GM19452 (cell line): ENCODE data around the gene CLPTM1.
"Not testable (repeated sequence)": the region's sequence is repeated elsewhere in the genome, so short reads cannot be mapped to it uniquely, and the experiment has no call there.

Source experiments
- ATAC-seq: cut with Tn5 transposase; IDR thresholded peaks from one replicate; pipeline ENCODE4 v1.9.1; 2021; ENCODE audit not compliant: unreplicated experiment

CLPTM1 gene

GRCh38 chr19:44939668-44940067 lies 15.5 kb upstream of the CLPTM1 start:
- no peak for ATAC-seq

GRCh38 chr19:44942067-44942571 lies 13.1 kb upstream of the CLPTM1 start, which contains the start of gene APOC4:
TSS of gene APOC4 (plus strand) at chr19:44942237. CDS start at chr19:44942278, 41 bp downstream.
- ATAC-seq = no peak

GRCh38 chr19:44943801-44944249 lies 11.4 kb upstream of the CLPTM1 start:
- no peak for ATAC-seq

GRCh38 chr19:44947041-44947581 lies 8.1 kb upstream of the CLPTM1 start:
- no peak for ATAC-seq

- no peak for ATAC-seq
These were observed 6.9 kb upstream of the CLPTM1 start for GRCh38 chr19:44948237-44948636.

- ATAC-seq = no peak
These were observed 6.3 kb upstream of the CLPTM1 start for GRCh38 chr19:44948763-44949374.

GRCh38 chr19:44949550-44949949 lies 5.6 kb upstream of the CLPTM1 start:
- no peak for ATAC-seq

GRCh38 chr19:44951179-44952159 lies 3.7 kb upstream of the CLPTM1 start:
- no peak for ATAC-seq

- peak; percentile 6 for ATAC-seq
These were observed 917 bp upstream of the CLPTM1 start for GRCh38 chr19:44954278-44954648.

- ATAC-seq = peak; percentile 26
These were observed 592 bp downstream of the CLPTM1 start for GRCh38 chr19:44955505-44956439.

GRCh38 chr19:44957526-44957925 lies 2.3 kb downstream of the CLPTM1 start:
- no peak for ATAC-seq

- no peak for ATAC-seq
These were observed 2.9 kb downstream of the CLPTM1 start for GRCh38 chr19:44958090-44958489.

- no peak for ATAC-seq
These were observed 4.5 kb downstream of the CLPTM1 start for GRCh38 chr19:44959691-44960090.

- no peak for ATAC-seq
These were observed 5.9 kb downstream of the CLPTM1 start for GRCh38 chr19:44960906-44961728.

GRCh38 chr19:44961821-44962220 lies 6.6 kb downstream of the CLPTM1 start:
- no peak for ATAC-seq

- no peak for ATAC-seq
These were observed 12.9 kb downstream of the CLPTM1 start for GRCh38 chr19:44968118-44968517.

GRCh38 chr19:44968670-44969069 lies 13.5 kb downstream of the CLPTM1 start:
- ATAC-seq = no peak

GRCh38 chr19:44969437-44969836 lies 14.3 kb downstream of the CLPTM1 start:
- ATAC-seq = no peak

GRCh38 chr19:44971451-44971850 lies 16.3 kb downstream of the CLPTM1 start:
- not testable (repeated sequence) for ATAC-seq

GRCh38 chr19:44972802-44973201 lies 17.6 kb downstream of the CLPTM1 start:
- ATAC-seq = no peak
